HG02943 (cell line): Measurements from ENCODE around the gene PRR7.

Source experiments
- ATAC-seq: cut with Tn5 transposase; IDR thresholded peaks from one replicate; pipeline ENCODE4 v1.9.1; 2021; ENCODE audit warnings: mild to moderate bottlenecking, low read depth, moderate library complexity; ENCODE audit not compliant: unreplicated experiment

PRR7 gene

GRCh38 chr5:177449140-177450061, 2.8 kb downstream of the PRR7 start:
- ATAC-seq = no peak

GRCh38 chr5:177450667-177451424, 4.2 kb downstream of the PRR7 start:
- ATAC-seq = no peak

- no peak for ATAC-seq
These were observed 6.3 kb downstream of the PRR7 start for GRCh38 chr5:177452688-177453638.

- ATAC-seq = peak; percentile 2
These were observed 7.3 kb downstream of the PRR7 start for GRCh38 chr5:177453852-177454396.

DNA sequence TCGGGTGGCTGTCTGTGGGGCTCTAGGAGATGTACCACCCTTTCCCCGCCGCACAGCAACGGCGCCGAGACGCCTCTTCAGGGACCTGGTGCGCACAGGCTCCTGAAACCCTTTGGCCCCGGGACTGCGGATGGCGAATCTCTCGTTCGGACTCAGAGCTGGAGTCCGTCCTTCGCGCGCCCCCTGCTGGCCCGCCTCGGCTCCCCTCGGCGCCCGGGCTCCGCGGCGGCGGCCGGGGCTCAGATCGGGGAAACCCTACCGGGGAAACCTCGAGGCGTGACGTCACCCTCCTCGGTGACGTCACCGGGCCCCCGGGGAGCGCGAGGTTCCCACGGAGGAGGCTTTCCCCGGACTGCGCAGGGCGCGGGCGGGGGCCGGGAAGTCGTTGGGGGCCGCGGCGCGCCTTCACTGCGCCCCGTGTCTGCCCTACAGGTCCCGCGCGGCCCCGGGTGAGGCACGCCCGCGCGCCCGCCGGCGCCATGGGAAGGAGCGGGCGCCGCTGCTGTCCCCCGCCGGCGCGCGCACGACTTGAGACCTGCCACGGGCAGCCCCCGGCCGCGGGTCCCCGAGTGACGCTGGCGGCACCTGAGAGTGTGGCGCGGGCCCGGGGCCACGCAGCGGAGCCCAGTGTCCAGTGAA, 7.9 kb downstream of the PRR7 start:
- peak; percentile 40 for ATAC-seq

- ATAC-seq = peak; percentile 34
These were observed 8.5 kb downstream of the PRR7 start for GRCh38 chr5:177455036-177455660.

- ATAC-seq = peak; percentile 22
These were observed 9.3 kb downstream of the PRR7 start for GRCh38 chr5:177455661-177456590.

GRCh38 chr5:177456591-177456964, 10.0 kb downstream of the PRR7 start:
- no peak for ATAC-seq

DNA sequence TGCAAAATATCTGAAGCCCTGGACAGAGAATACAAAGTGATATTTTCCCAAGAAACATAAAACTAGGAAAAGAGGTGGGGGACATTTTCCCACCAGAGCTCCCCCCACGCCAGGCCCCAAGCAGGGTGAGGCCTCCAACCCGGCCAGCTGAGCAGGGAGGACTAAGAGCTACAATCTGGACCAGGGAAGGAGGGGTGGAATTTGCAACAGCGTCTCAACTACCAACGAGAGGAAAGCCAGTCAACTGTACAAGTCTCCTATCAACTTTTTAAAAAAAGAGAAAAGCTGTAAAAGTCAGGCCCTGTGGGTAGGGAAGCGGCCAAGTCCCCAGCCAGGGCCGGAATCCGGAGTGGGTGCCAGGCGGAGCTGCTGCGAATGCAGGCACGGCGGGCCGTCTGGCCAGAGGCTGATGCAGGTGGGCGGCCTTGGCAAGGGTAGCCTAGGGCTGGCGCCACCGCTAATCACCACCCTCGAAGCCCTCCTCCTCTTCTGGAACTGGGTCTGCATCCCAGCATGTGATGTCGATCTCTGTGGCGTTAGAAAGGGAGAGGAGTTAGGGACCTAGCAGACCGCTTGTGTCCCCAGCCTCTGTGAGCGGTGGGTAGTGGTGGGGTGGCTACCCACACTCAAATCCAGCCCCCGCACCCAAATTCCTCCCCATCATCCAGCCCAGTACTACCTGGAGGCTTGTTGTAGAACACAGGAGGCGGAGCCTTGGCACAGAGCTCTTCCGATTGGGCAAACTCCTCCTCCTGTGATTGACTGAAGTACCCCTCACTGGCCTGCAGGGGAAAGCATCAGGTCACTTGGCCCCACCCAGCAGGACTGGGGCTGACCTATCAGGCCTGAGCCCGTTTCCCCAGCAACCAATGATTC, 10.6 kb downstream of the PRR7 start:
- ATAC-seq = peak; percentile 32

- ATAC-seq = no peak
These were observed 11.5 kb downstream of the PRR7 start for GRCh38 chr5:177457852-177458681.

DNA sequence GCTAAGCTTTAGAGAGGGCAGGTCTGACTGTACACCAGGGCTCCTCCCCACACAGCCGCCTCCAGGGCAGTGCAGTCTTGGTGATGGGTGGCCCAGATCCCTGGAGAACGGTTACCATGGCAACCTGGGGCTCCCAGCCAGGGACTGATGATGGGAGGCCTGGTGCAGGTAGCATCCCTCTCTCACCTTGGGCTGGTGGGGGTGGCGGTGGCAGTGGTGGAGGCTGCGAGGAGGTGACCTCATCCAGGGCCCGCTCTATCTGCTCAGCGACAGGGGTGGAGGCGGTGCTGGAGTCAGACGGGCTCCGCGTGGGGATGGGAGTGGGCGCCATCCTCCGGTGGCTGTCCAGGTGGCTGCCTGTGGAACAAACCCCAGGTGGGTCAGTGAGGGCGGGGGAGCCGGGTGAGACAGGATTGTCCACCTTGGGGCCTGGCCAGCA, 12.3 kb downstream of the PRR7 start:
- no peak for ATAC-seq

DNA sequence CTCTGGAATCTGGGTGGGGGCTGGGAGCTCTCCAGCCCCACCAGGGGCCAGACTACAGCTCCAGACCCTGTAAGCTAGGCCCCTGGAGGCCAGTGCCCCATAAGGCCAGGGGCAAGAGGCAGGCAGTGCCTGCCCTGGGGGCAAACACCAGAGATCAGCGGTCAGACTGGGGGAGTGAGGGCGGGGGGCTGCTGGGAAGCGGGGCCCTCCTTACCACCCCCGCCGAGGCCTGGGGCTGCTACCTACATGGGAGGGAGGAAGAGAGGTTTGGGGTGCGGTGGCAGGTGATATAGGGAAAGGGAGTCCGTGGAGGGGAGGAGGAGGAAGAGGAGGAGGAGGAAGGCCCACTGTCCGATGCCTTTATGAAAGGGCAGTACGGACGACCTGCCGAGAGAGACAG, 12.7 kb downstream of the PRR7 start:
- ATAC-seq = no peak

GRCh38 chr5:177459819-177460628, 13.4 kb downstream of the PRR7 start:
- ATAC-seq = no peak

DNA sequence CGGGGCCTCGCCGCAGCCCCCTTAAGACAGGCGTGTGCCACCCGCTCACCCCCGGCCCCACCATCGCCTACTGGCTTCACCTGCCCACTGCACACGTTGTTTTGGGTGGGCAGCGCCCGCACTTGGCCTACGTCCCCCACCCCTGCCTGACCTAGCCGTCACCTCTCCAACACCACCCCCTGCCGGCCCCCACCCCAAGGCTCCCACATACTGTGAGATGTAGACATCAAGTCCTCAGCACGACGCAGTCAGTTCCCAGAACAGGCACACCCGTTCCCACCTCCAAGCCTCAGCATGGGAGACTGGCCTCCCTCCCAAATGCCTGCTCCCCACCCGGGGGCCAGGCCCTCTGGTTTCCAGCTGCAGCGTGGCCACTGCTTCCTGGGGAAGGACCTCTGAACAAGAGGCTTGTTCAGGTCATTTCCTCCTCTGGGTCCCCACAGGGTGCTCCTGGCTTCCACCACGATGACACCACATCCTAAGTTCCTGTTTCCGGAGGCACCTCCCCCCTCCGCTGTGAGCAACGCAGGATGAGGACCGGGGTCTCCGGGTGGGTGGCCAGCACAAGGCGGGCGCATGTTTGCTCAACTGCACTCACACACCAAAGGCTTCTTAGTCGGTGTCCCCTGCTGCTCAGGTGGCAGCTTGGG, 15.5 kb downstream of the PRR7 start:
- ATAC-seq = no peak

GRCh38 chr5:177465044-177465443, 18.4 kb downstream of the PRR7 start:
- ATAC-seq = no peak
